SH-SY5Y (cell line): ENCODE results near the gene CHN2.

Experiments used
- GATA2 ChIP-seq: IDR thresholded peaks from 2 replicates; pipeline ENCODE4 v1.6.1; 2011; ENCODE audit warnings: mild to moderate bottlenecking, low read depth, low read length
- GATA3 ChIP-seq: IDR thresholded peaks from 2 replicates; pipeline ENCODE4 v1.6.1; 2011; ENCODE audit warnings: low read depth, mild to moderate bottlenecking, low read length, moderate library complexity

CHN2 gene

DNA sequence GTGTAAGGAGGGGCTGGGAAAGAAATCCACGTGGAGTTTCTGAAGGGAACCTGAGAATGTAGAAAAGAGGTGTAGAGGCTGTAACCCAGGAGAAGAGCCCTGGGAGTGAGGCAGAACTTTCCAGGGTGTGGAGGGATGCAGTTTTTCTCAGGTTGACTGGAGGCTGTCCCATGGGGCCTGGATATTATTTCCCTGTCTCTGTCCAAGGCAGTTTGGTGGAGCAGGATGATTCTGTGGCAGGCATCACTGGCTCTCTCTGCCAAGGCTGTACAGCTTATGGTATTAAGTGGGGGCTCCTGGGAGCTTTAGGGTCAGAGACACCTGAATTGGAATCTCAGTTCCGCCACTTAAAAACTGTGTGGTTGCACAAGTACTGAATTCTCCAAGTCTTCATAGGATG lies 81.6 kb downstream of the CHN2 start:
- TF ChIP-seq GATA3 (no peak), GATA2 (no peak)

DNA sequence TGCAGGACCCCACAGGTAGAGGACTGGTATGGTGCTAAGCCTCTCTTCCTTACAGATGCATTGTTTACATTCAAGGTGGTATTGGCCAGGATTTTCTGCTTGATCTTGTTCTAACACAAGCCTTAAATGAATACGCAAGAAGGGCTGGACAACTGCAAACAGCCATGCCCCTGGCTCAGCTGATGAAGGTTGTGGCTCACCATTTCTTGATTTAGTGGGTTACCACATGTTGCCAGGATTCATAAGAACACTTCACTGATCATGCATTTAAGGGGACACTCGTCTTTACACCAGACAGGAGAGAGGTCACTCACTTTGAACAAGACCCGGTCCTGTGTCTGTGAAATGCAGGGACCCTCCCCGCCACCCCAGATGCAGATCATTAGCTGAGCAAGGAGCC lies 82.2 kb downstream of the CHN2 start:
- TF ChIP-seq GATA2 (no peak), GATA3 (no peak)

DNA sequence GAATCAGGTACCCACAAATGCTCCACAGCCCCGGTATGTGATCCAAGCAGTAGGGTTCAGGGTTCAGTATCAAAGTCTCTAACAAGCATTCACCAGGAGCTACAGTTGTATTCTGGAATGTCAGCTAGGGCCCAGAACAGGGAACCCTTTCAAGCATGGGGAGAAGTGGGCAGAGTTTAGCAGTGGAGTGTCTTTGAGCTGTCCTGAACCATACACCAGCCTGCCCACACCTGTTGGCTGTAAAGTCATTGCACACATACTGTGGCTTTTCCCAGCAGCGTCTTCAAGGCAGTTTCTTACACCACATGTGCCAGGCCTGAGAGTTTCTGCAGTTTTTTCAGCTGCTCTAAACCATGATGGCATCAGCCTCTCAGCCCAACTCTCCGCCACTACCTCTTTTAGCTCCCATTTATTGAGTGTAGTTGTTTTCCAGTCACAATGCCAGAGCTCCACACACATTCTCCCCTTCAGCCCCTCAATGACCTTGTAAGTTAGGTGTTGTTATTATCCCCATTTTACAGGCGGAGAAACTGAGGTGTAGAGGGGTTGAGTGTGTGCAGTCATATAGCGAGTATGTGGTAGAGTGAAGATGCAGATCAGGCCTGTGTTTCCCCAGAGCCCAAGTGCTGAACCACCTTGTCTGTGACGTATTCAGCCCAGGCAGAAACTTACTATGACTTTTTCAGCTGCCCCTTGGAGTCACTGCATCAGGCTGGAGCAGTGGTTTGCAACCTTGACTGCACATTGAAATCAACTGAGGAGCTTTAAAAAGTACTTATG lies 83.1 kb downstream of the CHN2 start:
- TF ChIP-seq GATA3 (no peak), GATA2 (no peak)

DNA sequence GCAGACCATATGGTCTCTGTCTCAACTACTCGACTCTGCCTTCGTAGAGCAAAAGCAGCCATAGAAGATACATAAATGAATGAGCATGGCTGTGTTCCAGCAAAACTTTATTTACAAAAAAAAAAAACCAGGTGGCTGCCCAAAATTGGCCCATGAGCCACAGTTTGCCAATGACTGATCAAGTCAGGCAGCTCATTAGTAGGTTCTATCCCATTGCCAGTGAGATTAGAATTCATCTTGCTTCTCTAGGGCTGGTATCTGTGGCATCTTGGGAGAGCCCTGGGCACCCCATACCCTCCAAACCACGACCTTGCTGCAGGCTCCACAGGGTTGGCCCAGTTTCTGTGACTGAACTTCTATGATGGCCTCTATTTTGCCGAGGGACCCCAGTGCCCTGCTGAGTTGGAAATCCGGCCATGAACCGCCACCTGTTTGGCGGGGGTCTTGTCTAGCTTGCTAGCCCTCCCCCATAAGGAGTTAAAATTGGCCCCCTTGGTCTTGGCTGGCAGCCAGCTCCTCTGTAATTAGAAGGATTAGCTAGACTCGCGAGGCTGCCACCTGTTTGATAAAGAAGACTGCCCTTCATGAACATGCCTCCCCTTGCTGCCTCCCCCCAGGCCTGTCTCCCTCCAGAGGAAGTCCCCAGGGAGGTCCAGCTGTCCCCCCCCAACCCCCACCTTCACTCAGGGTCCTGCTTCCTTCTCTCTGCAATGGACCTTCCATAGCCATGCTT lies 83.9 kb downstream of the CHN2 start:
- TF ChIP-seq GATA2, result no peak
- no peak for TF ChIP-seq GATA3

DNA sequence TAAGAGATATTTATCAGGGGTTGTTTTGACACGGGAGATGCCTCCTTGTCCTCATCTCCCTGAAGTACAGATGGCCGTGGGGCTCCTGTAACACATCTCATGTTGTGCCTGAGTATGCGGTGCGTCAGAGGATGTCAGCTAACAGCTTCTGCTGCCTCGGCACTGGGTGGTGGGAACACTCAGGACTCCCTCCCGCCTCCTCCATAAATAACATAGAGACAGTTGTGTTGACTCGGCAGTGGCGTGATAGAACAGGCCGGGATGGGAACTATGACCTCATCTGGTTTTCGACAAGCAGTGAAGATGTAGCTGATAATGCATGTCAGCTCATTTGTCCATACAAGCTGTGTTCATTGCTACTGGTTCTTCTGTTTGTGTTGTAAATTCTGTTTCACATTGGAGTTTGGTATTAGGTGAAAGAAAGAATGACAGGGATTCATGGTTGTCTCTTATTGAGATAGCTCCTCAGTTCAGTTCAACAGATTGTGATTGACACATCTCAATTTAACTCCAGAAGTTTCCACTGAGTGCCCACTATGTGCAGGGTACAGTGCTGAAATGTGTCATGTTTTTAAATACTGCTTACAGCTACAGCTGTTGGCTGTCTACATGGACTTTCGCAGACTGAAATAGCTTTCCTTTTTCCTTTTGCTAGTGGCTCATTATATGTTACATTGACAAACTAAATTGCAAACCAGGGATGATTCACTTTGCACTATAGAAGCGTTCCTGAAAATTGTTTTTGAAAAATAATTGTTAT lies 87.4 kb downstream of the CHN2 start:
- TF ChIP-seq GATA2 (peak; percentile 97), GATA3 (peak; percentile 97)

DNA sequence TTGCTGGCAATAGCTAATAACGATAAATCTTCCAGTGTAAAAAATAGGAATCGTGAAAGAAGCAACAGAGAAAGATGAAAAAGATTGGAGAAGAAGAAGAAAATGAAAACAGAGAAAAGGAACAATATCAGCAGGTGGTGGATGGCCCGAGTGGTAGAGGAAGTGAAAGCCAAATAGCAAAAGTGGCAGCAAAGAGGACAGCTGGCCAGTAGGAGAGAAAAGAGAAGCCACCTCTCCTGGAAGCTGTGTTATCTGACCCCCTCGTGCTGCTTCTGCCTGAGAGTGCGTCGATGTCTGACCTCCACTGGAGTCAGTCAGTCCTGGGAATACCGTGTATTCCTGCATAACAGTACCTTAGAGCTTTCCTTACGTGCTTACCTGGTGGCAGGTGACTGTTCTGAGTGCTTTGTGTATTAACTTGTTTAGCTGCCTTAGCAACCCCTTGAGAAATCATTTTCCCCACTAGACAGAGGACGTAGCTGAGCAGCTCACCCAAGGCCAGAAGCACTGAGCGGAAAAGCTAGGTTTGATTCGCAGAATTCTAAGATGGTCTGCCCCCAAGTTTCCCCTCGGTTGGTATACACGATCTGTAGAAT lies 88.3 kb downstream of the CHN2 start:
- no peak for TF ChIP-seq GATA2
- TF ChIP-seq GATA3, result no peak

DNA sequence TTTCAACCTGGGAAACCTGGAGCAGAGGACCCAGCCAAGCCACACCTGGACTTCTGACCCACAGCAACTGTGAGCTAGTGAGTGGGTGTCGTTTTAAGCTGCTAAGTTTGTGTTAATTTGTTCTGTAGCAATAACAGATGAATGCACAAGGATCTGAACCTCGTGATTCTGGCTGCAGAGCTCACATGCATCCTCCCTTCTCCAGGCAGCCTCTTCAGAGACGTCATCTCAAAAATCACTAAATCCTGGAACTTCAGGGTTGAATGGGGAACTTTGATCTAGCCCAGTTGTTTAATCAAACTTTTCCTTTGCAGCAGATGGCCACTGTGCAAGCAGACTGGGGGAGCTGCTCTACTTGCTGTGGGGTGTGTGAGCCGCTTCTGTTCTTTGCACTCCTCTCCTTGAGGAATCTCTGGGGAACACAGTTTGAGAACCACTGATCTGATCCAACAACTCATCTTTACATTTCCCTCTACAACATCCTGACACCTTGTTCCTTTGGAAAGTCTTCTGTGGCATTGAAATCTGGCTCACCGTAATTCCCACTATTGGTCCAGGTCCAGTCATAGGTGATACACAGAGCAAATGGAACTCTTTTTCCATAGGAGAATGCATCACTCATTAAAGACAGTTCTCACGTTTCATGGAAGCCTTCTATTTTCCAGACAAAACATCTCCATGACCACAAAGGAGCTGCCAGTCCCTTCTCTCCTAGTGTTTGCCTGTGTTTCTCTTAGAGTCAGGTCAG lies 90.3 kb downstream of the CHN2 start:
- TF ChIP-seq GATA2 (no peak), GATA3 (no peak)

DNA sequence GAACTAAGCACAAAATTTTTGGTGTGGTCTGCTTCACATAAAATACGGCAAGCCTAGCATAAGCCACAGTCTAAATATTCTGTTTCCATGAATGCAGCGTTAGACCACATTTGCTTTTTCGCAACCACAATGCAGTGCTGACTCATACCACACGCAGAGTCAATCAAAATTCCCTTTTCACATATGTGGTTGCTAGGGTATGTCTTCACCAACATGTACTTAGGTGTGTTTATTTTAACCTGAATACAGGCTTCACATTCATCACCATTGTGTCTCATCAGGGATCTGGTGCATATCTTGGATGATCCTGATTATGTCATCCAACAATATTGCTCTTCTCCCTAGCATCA lies 90.8 kb downstream of the CHN2 start:
- TF ChIP-seq GATA2 (no peak), GATA3 (no peak)

DNA sequence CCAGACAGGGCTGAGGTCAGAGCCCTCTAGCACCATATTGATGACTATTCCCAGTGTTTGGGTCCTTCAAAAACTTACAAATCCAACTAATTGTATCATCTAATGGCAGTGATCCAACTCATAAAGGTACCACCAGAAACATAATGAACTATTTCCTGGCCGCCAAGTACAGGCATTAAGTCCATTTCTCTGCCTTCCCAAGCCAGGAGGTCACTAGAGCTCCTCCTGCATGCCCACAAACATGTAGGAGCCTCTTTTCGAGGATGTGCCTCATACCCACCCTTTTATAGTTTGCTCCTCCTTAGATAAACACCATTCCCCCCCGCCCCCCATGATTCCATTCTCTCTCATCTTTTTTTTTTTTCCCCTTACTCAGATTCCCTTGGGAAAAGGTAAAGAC lies 91.3 kb downstream of the CHN2 start:
- TF ChIP-seq GATA2 (no peak), GATA3 (no peak)

DNA sequence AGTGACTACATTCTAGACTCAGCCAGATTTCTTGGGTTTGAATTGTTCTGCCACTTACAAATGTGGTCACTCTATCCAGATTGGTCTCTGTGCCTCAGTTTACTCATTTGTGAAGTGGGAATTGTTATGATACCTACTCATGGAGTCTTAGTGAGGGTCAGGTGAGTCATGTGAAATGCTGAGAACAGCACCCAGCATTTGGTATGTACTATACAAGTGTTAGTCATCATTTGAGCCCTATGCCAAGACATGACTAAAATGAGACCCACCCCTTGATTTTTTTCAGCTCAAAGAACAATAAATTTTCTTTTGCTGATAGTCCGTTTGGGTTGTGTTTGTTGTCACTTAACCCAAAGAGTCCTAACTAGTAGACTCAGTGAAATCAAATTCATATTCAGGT lies 92.8 kb downstream of the CHN2 start:
- TF ChIP-seq GATA2 (no peak), GATA3 (no peak)

DNA sequence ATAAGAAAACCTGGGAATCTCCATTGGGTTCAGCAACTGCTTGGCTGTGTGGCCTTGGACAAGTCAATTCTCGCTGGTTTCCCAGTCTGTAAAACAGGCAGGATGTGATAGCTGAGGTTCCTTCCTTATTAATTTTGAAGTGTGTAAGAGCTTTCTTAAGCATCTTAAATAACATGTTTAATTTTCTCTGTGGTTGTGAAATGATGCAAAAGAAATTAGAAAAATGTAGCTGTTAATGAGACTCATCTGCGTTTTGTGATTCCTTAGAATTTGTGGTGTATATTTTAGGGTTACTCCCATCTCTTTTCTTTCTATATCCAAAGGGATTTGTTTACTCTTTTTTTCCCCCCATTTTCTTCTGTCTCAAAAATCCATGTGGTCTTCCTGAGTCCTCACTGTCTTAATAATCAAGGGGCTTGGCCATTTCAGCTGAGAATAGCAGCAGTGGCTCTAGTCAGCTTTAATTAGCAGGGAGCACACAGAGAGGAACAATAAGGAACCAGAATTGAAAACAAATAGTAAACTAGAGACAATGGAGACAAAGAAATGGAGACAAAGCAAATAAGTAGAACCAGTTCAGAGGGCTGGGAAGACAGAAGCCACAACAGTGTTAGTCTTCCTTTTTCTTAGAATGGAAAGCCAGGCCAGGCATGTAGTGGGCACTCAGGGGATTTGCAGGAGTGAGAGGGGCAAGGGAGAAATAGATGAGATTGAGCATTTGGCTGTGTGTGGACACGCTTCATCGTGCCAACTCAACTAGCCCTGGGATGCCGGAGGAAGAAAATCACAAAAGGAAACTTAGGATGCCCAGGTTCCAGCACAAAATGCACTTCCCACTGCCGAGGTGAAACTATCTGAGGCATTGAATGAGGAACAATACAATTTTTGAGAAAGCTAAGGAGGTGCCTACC lies 93.9 kb downstream of the CHN2 start:
- no peak for TF ChIP-seq GATA2
- TF ChIP-seq GATA3, result no peak

DNA sequence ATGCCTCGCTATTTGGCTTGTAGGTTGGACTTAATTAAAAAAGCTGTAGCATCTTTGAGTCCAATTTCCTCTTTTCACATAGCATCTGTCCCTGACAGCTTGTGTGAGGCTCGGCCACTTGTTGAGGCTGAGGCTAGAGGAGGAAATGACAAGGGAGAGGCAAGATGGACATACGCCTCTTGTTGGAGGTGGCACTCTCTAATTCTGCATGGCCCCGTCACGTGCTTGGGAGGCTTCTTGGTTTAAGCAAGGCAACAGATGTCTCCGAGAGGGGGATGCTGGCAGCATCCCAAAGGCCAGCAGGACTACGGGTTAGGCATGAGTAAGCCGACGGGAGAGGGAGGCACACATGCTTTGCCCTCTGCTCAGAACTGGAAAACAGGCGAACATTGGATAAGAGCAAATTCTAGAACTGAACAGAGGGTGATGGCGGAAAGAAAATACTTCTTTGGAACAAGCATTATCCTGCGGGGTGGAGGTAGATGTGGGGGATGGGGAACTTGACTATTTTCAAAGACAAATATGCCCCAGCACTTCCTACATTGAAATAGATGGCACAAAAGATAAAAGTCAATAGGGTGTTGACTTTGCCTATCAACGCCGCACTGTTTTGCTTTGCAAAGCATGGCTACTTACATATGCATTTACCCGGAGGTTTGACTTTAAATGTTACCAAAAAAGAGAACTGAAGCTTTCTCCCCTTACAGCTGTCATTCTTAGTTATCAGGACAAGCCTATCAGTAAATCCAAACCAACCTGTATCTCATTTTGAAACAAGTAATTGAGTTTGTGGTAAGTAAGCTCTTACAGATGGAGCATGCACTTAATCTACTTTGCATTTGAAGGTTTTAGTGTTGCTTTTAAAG lies 94.8 kb downstream of the CHN2 start:
- TF ChIP-seq GATA3 (peak; percentile 76), GATA2 (peak; percentile 80)
